Heart left ventricle (tissue), 13 donors: ENCODE data around the gene CD300LF.

Experiments
- POLR2A ChIP-seq, 2 donors: fragments of 450-650 bp; IDR thresholded peaks; one replicate each; pipeline ENCODE4 v1.6.1; 2017; ENCODE audit warnings: antibody characterized with exemption in 2 of 2, mild to moderate bottlenecking in 2 of 2, moderate library complexity in 2 of 2
- TF ChIP-seq, protein P1 (sequence below), 12 donors: fragments of 200-600 bp; sonication (generic) in 4 of 12; IDR thresholded peaks; one replicate each; pipeline versions ENCODE4 v1.5.0 to v1.8.0; 2018 to 2022; ENCODE audit warnings: antibody characterized with exemption in 12 of 12, mild to moderate bottlenecking in 5 of 12
- donor health status: ischemic (EF 13 %, LVEDD 7.1; RV severe dilation, severe dysfunction).
- donor health status: DM: no; HTN: yes; CAD: no.
- donor health status: DM: no; HTN: no; CAD: no.
- donor health status: ischemic (EF 25% LVEDD 6.9; RV normal size, moderate dysfunction).
- donor health status: ischemic (EF 25% LVEDD 5.7; RV mildly dilated, moderate dysfunction).
- donor health status: ischemic (EF 35%, LVEDD 5.7; RV mildly dilated, moderate dysfunction).
- donor health status: nonischemic (EF 11% LVEDD 7.7; RV severe dilation, severe dysfunction).
- donor health status: DM: yes; HTN: yes; CAD: no.
- donor health status: PGD.
- donor health status: ischemic (EF 29% LVEDD 5.4; RV normal size, mild dysfunction).
- donor health status: nonischemic (EF 23%, LVEDD 6.1; RV moderate dilation, normal function).

GRCh38 chr17:74748529-74749278, 36.0 kb upstream of the CD300LF start, which contains the start of gene NHERF1:
- TF ChIP-seq, protein P1, sequence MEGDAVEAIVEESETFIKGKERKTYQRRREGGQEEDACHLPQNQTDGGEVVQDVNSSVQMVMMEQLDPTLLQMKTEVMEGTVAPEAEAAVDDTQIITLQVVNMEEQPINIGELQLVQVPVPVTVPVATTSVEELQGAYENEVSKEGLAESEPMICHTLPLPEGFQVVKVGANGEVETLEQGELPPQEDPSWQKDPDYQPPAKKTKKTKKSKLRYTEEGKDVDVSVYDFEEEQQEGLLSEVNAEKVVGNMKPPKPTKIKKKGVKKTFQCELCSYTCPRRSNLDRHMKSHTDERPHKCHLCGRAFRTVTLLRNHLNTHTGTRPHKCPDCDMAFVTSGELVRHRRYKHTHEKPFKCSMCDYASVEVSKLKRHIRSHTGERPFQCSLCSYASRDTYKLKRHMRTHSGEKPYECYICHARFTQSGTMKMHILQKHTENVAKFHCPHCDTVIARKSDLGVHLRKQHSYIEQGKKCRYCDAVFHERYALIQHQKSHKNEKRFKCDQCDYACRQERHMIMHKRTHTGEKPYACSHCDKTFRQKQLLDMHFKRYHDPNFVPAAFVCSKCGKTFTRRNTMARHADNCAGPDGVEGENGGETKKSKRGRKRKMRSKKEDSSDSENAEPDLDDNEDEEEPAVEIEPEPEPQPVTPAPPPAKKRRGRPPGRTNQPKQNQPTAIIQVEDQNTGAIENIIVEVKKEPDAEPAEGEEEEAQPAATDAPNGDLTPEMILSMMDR (IDR thresholded peaks at IDR 0.05), result peak in 6 of 12 donors; percentile 1 to 21 (median 10)
- TF ChIP-seq POLR2A (IDR thresholded peaks at IDR 0.05), result peak; percentile 83 to 100
